Coronary artery (tissue), 2 donors: ENCODE measurements around the gene WEE2.
"Not testable (repeated sequence)": the region's sequence is repeated elsewhere in the genome, so short reads cannot be mapped to it uniquely, and the experiment has no call there.

ENCODE experiments used
- DNase-seq: peaks from one replicate; pipeline ENCODE4 v3.0.0-alpha.2; 2017; ENCODE audit warnings: low spot score
- H3K27ac ChIP-seq, 2 donors: fragments of 200-600 bp; sonication (generic); one replicate each; pipeline ENCODE4 v1.5.1; 2016 to 2019
- H3K4me3 ChIP-seq: fragments of 200-600 bp; sonication (generic); 2 replicates; pipeline ENCODE4 v1.5.1; 2016; ENCODE audit warnings: mild to moderate bottlenecking, moderate library complexity
- TF ChIP-seq, protein P1 (sequence below): fragments of 200-600 bp; sonication (generic); IDR thresholded peaks from one replicate; pipeline ENCODE4 v1.5.1; 2019; ENCODE audit warnings: antibody characterized with exemption

WEE2 gene

DNA sequence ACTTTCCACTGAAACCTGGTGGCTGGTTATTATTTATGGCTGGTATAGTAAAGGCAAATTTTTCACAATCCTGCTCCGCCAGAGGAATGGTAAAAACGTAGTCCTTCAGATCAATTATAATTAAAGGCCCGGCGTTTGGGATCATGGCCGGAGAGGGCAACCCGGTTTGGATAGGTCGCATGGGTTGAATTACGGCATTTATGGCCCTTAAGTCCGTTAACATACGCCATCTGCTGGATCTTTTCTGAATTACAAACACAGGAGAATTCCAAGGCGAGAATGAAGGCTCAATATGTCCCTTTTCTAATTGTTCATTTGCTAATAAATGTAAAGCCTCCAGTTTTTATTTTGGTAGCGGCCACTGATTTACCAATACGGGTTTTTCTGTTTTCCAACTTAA, 44.5 kb downstream of the WEE2 start:
- H3K27ac ChIP-seq, result no peak overlapping the region
- TF ChIP-seq, protein P1, sequence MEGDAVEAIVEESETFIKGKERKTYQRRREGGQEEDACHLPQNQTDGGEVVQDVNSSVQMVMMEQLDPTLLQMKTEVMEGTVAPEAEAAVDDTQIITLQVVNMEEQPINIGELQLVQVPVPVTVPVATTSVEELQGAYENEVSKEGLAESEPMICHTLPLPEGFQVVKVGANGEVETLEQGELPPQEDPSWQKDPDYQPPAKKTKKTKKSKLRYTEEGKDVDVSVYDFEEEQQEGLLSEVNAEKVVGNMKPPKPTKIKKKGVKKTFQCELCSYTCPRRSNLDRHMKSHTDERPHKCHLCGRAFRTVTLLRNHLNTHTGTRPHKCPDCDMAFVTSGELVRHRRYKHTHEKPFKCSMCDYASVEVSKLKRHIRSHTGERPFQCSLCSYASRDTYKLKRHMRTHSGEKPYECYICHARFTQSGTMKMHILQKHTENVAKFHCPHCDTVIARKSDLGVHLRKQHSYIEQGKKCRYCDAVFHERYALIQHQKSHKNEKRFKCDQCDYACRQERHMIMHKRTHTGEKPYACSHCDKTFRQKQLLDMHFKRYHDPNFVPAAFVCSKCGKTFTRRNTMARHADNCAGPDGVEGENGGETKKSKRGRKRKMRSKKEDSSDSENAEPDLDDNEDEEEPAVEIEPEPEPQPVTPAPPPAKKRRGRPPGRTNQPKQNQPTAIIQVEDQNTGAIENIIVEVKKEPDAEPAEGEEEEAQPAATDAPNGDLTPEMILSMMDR, result no peak
- no peak for DNase-seq
- H3K4me3 ChIP-seq, result no peak overlapping the region

DNA sequence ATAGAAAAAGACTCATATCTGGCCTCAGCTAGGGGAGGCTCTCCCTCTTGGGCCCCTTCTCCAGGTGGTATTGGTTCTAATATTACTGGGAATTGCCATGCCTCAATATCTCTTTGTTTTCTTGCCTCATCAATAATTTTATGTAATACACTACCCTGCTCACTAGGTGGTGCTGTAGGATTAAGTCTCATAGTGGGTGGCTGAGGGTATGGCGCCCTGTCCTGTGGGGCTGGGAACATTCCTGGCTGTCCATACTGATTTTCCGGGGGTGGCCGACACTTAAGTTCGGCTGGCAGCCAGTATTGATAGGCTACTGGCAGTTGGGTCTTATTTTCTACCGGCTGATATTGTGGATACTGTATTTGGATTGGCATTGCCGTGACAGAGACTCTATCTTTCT, 46.8 kb downstream of the WEE2 start:
- no peak for DNase-seq
- Histone ChIP-seq H3K27ac (no peak overlapping the region), H3K4me3 (no peak overlapping the region)
- TF ChIP-seq, protein P1, result no peak

GRCh38 chr7:141763797-141764196, 55.6 kb downstream of the WEE2 start, which contains the start of gene TAS2R3:
TAS2R3 (plus strand) TSS chr7:141764097; CDS start chr7:141764159, 62 bp downstream.
- no peak for DNase-seq
- no peak within 1 kb of the TSS for H3K4me3 ChIP-seq
- no peak within 1 kb of the TSS for H3K27ac ChIP-seq
- TF ChIP-seq, protein P1, result no peak

GRCh38 chr7:141770083-141770583, 62.0 kb downstream of the WEE2 start:
- DNase-seq, H3K27ac ChIP-seq, H3K4me3 ChIP-seq: not testable (repeated sequence)

- TF ChIP-seq, protein P1, result no peak
- DNase-seq, result no peak
- Histone ChIP-seq H3K27ac (no peak within 1 kb of the TSS), H3K4me3 (no peak within 1 kb of the TSS)
These were observed 68.2 kb downstream of the WEE2 start, which contains the start of gene TAS2R4 for GRCh38 chr7:141776374-141776773. TAS2R4 (plus strand) TSS chr7:141776674; CDS start chr7:141778489, 1,815 bp downstream.
